K562 (cell line): ENCODE data around the gene INVS. TPM values are rescaled to one million over a fixed set of nuclear protein-coding genes. Genes with fewer than 3 reads are reported as not detected.

Source experiments
- ARID1B ChIP-seq: fragments of 450-650 bp; IDR thresholded peaks from 2 replicates; pipeline ENCODE4 v1.6.1; 2016; ENCODE audit warnings: antibody characterized with exemption, mild to moderate bottlenecking, inconsistent platforms
- CBX3 ChIP-seq, 2 experiments: IDR thresholded peaks; 1 replicate in 1 of 2; 2 replicates in 1 of 2; pipeline ENCODE4 v1.6.1; 2012; ENCODE audit warnings: inconsistent platforms in 2 of 2, low read length in 2 of 2, borderline replicate concordance in 1 of 2, control low read depth in 1 of 2
- FOXK2 ChIP-seq, 2 experiments: fragments of 450-650 bp; IDR thresholded peaks in 1 of 2; conservative IDR thresholded peaks in 1 of 2; 2 replicates each; pipeline ENCODE4 v1.6.1; 2016; ENCODE audit warnings: low read depth in 2 of 2, mild to moderate bottlenecking in 1 of 2
- HDAC2 ChIP-seq: fragments of 450-650 bp; IDR thresholded peaks from 2 replicates; pipeline ENCODE4 v1.6.1; 2016; ENCODE audit warnings: mild to moderate bottlenecking
- HDAC3 ChIP-seq: fragments of 450-650 bp; IDR thresholded peaks from 2 replicates; pipeline ENCODE4 v1.6.1; 2018; ENCODE audit warnings: borderline replicate concordance, mild to moderate bottlenecking, moderate library complexity; ENCODE audit not compliant: partially characterized antibody
- KLF16 ChIP-seq: IDR thresholded peaks from 2 replicates; pipeline ENCODE4 v1.6.1; 2016; ENCODE audit warnings: antibody characterized with exemption
- MTA1 ChIP-seq: fragments of 450-650 bp; IDR thresholded peaks from 2 replicates; pipeline ENCODE4 v1.6.1; 2017; ENCODE audit warnings: borderline replicate concordance
- PML ChIP-seq: IDR thresholded peaks from 2 replicates; pipeline ENCODE4 v1.6.1; 2012; ENCODE audit warnings: low read length, inconsistent platforms
- SMARCA4 ChIP-seq: fragments of 450-650 bp; IDR thresholded peaks from 2 replicates; pipeline ENCODE4 v1.6.1; 2016
- TCF3 ChIP-seq: sonication (generic); formaldehyde crosslinking; IDR thresholded peaks from 2 replicates; pipeline ENCODE4 v1.4.0; 2020; ENCODE audit warnings: mild to moderate bottlenecking, missing genetic modification reagents
- TRIM28 ChIP-seq: fragments of 450-650 bp; IDR thresholded peaks from 2 replicates; pipeline ENCODE4 v1.6.1; 2017
- VEZF1 ChIP-seq: fragments of 200-800 bp; sonication (Bioruptor generic); IDR thresholded peaks from 2 replicates; pipeline ENCODE4 v1.6.1; 2017; ENCODE audit warnings: missing genetic modification characterization, missing compliant biosample characterization
- XRCC5 ChIP-seq: fragments of 200-400 bp; formaldehyde crosslinking; IDR thresholded peaks from 2 replicates; pipeline ENCODE4 v1.6.1; 2017; ENCODE audit warnings: low read depth, mild to moderate bottlenecking, low read length
- ZKSCAN1 ChIP-seq: fragments of 150-350 bp; IDR thresholded peaks from 2 replicates; pipeline ENCODE4 v1.6.1; 2016; ENCODE audit warnings: low read depth, low read length
- ZNF609 ChIP-seq: sonication (generic); formaldehyde crosslinking; IDR thresholded peaks from 2 replicates; pipeline ENCODE4 v1.8.1; 2023; ENCODE audit warnings: missing genetic modification reagents, mild to moderate bottlenecking, borderline replicate concordance
- polyA plus RNA-seq, 8 experiments: library from polyadenylated mRNA; depleted of rRNA in 4 of 8; stranded (reverse) in 5 of 8; unstranded in 3 of 8; fragments of >200 nt; fragmentation: Nextera tagmentation in 2 of 8; fragmentation: Illumina TruSeq in 1 of 8; extraction: Ambion mirVana in 2 of 8; extraction: Trizol in 1 of 8; gene quantifications; 2 replicates each; pipeline versions ENCODE4 v1.2.1 to v1.2.3, GENCODE V29; 2011 to 2014; ENCODE audit warnings: inconsistent platforms in 1 of 8, missing spikeins in 1 of 8
- total RNA-seq, 7 experiments: library from RNA; depleted of rRNA in 6 of 7; stranded (reverse); fragments of >200 nt in 6 of 7; fragmentation: Illumina TruSeq in 2 of 7; extraction: Trizol in 2 of 7; gene quantifications; 2 replicates each; pipeline versions ENCODE4 v1.2.1 to v1.2.3, GENCODE V29; 2011 to 2021; ENCODE audit warnings: low replicate concordance in 1 of 7
- TF ChIP-seq, protein P1 (sequence below): fragments of 450-650 bp; IDR thresholded peaks from 2 replicates; pipeline ENCODE4 v1.6.1; 2016; ENCODE audit warnings: mild to moderate bottlenecking
- TF ChIP-seq, protein P2 (sequence below): fragments of 250-450 bp; sonication (Bioruptor Pico); IDR thresholded peaks from 2 replicates; pipeline ENCODE4 v1.8.0; 2021; ENCODE audit warnings: mild to moderate bottlenecking, moderate library complexity

The INVS gene
- total and polyA plus RNA-seq, 9 of the 15 experiments (the other 6 are each of a cell fraction or from before 2014, with no cell fraction given), result 0.77 to 18.5 (median 10.0) TPM

- TF ChIP-seq, protein P1, sequence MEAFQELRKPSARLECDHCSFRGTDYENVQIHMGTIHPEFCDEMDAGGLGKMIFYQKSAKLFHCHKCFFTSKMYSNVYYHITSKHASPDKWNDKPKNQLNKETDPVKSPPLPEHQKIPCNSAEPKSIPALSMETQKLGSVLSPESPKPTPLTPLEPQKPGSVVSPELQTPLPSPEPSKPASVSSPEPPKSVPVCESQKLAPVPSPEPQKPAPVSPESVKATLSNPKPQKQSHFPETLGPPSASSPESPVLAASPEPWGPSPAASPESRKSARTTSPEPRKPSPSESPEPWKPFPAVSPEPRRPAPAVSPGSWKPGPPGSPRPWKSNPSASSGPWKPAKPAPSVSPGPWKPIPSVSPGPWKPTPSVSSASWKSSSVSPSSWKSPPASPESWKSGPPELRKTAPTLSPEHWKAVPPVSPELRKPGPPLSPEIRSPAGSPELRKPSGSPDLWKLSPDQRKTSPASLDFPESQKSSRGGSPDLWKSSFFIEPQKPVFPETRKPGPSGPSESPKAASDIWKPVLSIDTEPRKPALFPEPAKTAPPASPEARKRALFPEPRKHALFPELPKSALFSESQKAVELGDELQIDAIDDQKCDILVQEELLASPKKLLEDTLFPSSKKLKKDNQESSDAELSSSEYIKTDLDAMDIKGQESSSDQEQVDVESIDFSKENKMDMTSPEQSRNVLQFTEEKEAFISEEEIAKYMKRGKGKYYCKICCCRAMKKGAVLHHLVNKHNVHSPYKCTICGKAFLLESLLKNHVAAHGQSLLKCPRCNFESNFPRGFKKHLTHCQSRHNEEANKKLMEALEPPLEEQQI, result peak; percentile 65; the same call in 1 of the 2 replicates
- TF ChIP-seq FOXK2 (conservative IDR thresholded peaks at IDR 0.05 in 1 of 2, IDR thresholded peaks at IDR 0.05 in 1 of 2; ENCODE audit: low read depth in 2 of 2), result no peak
- TF ChIP-seq, protein P2, sequence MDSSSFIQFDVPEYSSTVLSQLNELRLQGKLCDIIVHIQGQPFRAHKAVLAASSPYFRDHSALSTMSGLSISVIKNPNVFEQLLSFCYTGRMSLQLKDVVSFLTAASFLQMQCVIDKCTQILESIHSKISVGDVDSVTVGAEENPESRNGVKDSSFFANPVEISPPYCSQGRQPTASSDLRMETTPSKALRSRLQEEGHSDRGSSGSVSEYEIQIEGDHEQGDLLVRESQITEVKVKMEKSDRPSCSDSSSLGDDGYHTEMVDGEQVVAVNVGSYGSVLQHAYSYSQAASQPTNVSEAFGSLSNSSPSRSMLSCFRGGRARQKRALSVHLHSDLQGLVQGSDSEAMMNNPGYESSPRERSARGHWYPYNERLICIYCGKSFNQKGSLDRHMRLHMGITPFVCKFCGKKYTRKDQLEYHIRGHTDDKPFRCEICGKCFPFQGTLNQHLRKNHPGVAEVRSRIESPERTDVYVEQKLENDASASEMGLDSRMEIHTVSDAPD (CRISPR knock-in tag), result no peak
- TF ChIP-seq TRIM28, result 0 out of 2 replicates have a peak, but pooled peaks have one; percentile 37
- TF ChIP-seq XRCC5, result no peak
- TF ChIP-seq CBX3 (IDR thresholded peaks at IDR 0.05; ENCODE audit: borderline replicate concordance in 1 of 2, low read length in 2 of 2), result 0 out of 3 replicates have a peak, but pooled peaks of 1 of the 2 experiments have one; percentile 38
- TF ChIP-seq SMARCA4, result peak; percentile 88
- 0 out of 2 replicates have a peak, but pooled peaks have one; percentile 48 for TF ChIP-seq MTA1
- TF ChIP-seq HDAC3, result peak; percentile 47
- TF ChIP-seq HDAC2, result peak; percentile 58; the same call in 1 of the 2 replicates
- TF ChIP-seq ZKSCAN1, result no peak
- TF ChIP-seq PML, result peak; percentile 44; the same call in 1 of the 2 replicates
- peak; percentile 72; the same call in 1 of the 2 replicates for TF ChIP-seq KLF16
- TF ChIP-seq TCF3 (CRISPR knock-in tag), result peak; percentile 88
- peak; percentile 48; the same call in 1 of the 2 replicates for TF ChIP-seq VEZF1
- peak; percentile 92 for TF ChIP-seq ARID1B
- TF ChIP-seq ZNF609 (CRISPR knock-in tag), result no peak
Observed at GRCh38 chr9:100070104-100071041, 28.7 kb upstream of the INVS start (continued).
